HFF-Myc (cell line): ENCODE measurements around the gene CHCT1.

ENCODE experiments used
- DNase-seq: peaks from one replicate; pipeline ENCODE4 v3.0.0-alpha.2; 2011; ENCODE audit warnings: low read depth; ENCODE audit errors: extremely low read depth
- H3K4me3 ChIP-seq: replicated peaks from 2 replicates; pipeline ENCODE4 v1.5.1; 2011; ENCODE audit warnings: low read depth, mild to moderate bottlenecking, control low read depth, low read length
- CTCF ChIP-seq: IDR thresholded peaks from 2 replicates; pipeline ENCODE4 v1.5.1; 2012; ENCODE audit warnings: mild to moderate bottlenecking, low read depth, low read length, control low read depth; ENCODE audit errors: missing control alignments

Gene CHCT1

GRCh38 chr17:60387666-60388065 is 34.6 kb upstream of the CHCT1 start:
- no peak for TF ChIP-seq CTCF
- H3K4me3 ChIP-seq = peak overlapping the region; percentile 16; the same call in 1 of the 2 replicates

GRCh38 chr17:60388742-60389141 is 33.5 kb upstream of the CHCT1 start:
- TF ChIP-seq CTCF = no peak
- peak overlapping the region; percentile 16; the same call in 1 of the 2 replicates for H3K4me3 ChIP-seq
- no peak for DNase-seq

More at GRCh38 chr17:60387666-60388065, 34.6 kb upstream of the CHCT1 start:
- no peak for DNase-seq

- TF ChIP-seq CTCF = no peak
- DNase-seq = no peak
- peak overlapping the region; percentile 96 for H3K4me3 ChIP-seq
These were observed 32.1 kb upstream of the CHCT1 start for GRCh38 chr17:60390186-60390585.

GRCh38 chr17:60390925-60391470 is 31.3 kb upstream of the CHCT1 start:
- DNase-seq = no peak
- no peak for TF ChIP-seq CTCF
- H3K4me3 ChIP-seq = peak overlapping the region; percentile 96

GRCh38 chr17:60391471-60392041 is 30.7 kb upstream of the CHCT1 start:
- H3K4me3 ChIP-seq = peak overlapping the region; percentile 96
- no peak for DNase-seq
- no peak for TF ChIP-seq CTCF

- DNase-seq = peak; percentile 87
- TF ChIP-seq CTCF = no peak
- H3K4me3 ChIP-seq = peak within 1 kb of the TSS; percentile 96
These were observed 30.0 kb upstream of the CHCT1 start, which contains the start of gene USP32 for GRCh38 chr17:60392042-60392844. Gene USP32, minus strand, starts transcription at chr17:60392133. Its CDS starts 194 bp downstream, at chr17:60391939.
